ENCODE measurements around the gene BIRC2.

DNA sequence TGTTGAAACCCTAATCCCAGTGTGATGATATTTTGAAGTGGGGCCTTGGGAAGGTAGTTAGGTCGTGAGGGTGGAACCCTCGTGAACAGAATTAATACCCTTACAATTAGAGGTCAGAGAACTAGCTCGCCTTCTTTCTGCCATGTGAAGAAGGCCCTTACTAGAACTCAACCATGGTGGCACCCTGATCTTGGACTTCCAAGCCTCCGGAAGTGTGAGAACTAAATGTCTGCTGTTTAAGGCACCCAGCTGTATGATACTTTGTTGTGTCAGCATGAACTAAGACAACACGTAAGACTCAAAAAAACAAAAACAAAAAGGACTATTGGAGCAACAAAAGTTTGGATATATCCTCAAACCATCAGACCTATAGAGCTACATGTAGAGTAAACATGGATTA lies 53.6 kb downstream of the BIRC2 start:
- TF ChIP-seq, protein P1, sequence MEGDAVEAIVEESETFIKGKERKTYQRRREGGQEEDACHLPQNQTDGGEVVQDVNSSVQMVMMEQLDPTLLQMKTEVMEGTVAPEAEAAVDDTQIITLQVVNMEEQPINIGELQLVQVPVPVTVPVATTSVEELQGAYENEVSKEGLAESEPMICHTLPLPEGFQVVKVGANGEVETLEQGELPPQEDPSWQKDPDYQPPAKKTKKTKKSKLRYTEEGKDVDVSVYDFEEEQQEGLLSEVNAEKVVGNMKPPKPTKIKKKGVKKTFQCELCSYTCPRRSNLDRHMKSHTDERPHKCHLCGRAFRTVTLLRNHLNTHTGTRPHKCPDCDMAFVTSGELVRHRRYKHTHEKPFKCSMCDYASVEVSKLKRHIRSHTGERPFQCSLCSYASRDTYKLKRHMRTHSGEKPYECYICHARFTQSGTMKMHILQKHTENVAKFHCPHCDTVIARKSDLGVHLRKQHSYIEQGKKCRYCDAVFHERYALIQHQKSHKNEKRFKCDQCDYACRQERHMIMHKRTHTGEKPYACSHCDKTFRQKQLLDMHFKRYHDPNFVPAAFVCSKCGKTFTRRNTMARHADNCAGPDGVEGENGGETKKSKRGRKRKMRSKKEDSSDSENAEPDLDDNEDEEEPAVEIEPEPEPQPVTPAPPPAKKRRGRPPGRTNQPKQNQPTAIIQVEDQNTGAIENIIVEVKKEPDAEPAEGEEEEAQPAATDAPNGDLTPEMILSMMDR (IDR thresholded peaks at IDR 0.05): no peak
- no peak for TF ChIP-seq EP300 (IDR thresholded peaks at IDR 0.05; ENCODE audit: low read depth)
